Calu3 (cell line): ENCODE measurements around the gene TREML2. TPM values are rescaled to one million over a fixed set of nuclear protein-coding genes. Genes with fewer than 3 reads are reported as not detected.
"Not testable (repeated sequence)": the region's sequence is repeated elsewhere in the genome, so short reads cannot be mapped to it uniquely, and the experiment has no call there.

Source experiments
- BruUV-seq: library from RNA; stranded (reverse); fragments of 400-500 nt; replicated peaks from 2 replicates; lab custom pipeline; 2021; lab: Mats Ljungman, UMichigan
- CTCF ChIA-PET: fragments of 300-600 bp; sonication (Branson Sonifier 250); formaldehyde crosslinking; loops from one replicate; lab custom pipeline; 2022; ENCODE audit warnings: antibody characterized with exemption; lab: Charles Lee
- DNase-seq: peaks from one replicate; pipeline ENCODE4 v3.0.0; 2022
- H3K27ac Mint-ChIP-seq: one replicate; pipeline ENCODE4 v1.8.0; 2022; ENCODE audit warnings: mixed read lengths; ENCODE audit not compliant: unreplicated experiment
- H3K27me3 Mint-ChIP-seq: one replicate; pipeline ENCODE4 v1.8.0; 2022; ENCODE audit warnings: mixed read lengths; ENCODE audit not compliant: unreplicated experiment
- H3K36me3 Mint-ChIP-seq: one replicate; pipeline ENCODE4 v1.8.0; 2022; ENCODE audit warnings: mild to moderate bottlenecking, moderate library complexity, mixed read lengths; ENCODE audit not compliant: insufficient read depth, unreplicated experiment
- H3K4me1 Mint-ChIP-seq: one replicate; pipeline ENCODE4 v1.8.0; 2022; ENCODE audit warnings: mild to moderate bottlenecking, low read depth, mixed read lengths; ENCODE audit not compliant: unreplicated experiment
- H3K4me3 Mint-ChIP-seq: one replicate; pipeline ENCODE4 v1.8.0; 2022; ENCODE audit warnings: mild to moderate bottlenecking, low read depth, moderate library complexity, mixed read lengths; ENCODE audit not compliant: unreplicated experiment
- H3K9me3 Mint-ChIP-seq: one replicate; pipeline ENCODE4 v1.8.0; 2022; ENCODE audit warnings: low read depth, mixed read lengths; ENCODE audit not compliant: unreplicated experiment
- CTCF ChIP-seq: fragments of 200-600 bp; IDR thresholded peaks from one replicate; pipeline ENCODE4 v1.8.0; 2022; ENCODE audit warnings: antibody characterized with exemption; ENCODE audit not compliant: unreplicated experiment
- intact Hi-C: fragments of 100-400 bp; cut with micrococcal nuclease; formaldehyde crosslinking; loops from one replicate; pipeline ENCODE4 v1.10.0; 2022; ENCODE audit not compliant: unreplicated experiment
- total RNA-seq: library from RNA; stranded (reverse); gene quantifications from 2 replicates; pipeline ENCODE4 v1.2.3, GENCODE V29; 2022

TREML2 gene
- total RNA-seq, 1 experiment from 2014 or later, result not detected

- H3K4me1 Mint-ChIP-seq, result no peaks in the 10 kb centered on the region
- no peak for DNase-seq
- intact Hi-C loops, result no loop called here
- H3K9me3 Mint-ChIP-seq, result no peaks in the 10 kb centered on the region
- H3K27ac Mint-ChIP-seq, result no peak overlapping the region
- no peaks in the 10 kb centered on the region for H3K36me3 Mint-ChIP-seq
- no TSS peak for BruUV-seq
- no peak overlapping the region for H3K4me3 Mint-ChIP-seq
- CTCF ChIA-PET, result no interaction called here
- peaks cover 100% of the 10 kb centered on the region for H3K27me3 Mint-ChIP-seq
- TF ChIP-seq CTCF, result no peak
Measured at GRCh38 chr6:41193171-41193734, 7.7 kb downstream of the TREML2 start.

GRCh38 chr6:41191569-41191968 is 9.4 kb downstream of the TREML2 start:
- H3K36me3 Mint-ChIP-seq, result no peaks in the 10 kb centered on the region
- peak; percentile 69 for TF ChIP-seq CTCF
- intact Hi-C loops, result no loop called here
- H3K27me3 Mint-ChIP-seq, result peaks cover 86% of the 10 kb centered on the region
- peak; percentile 72 for DNase-seq
- BruUV-seq, result no TSS peak
- no peak overlapping the region for H3K4me3 Mint-ChIP-seq
- H3K27ac Mint-ChIP-seq, result no peak overlapping the region
- H3K4me1 Mint-ChIP-seq, result no peaks in the 10 kb centered on the region
- no peaks in the 10 kb centered on the region for H3K9me3 Mint-ChIP-seq
- CTCF ChIA-PET, result interaction anchor here (0.6 to 1.7 kb wide), 5 partner anchors 9 to 129 kb away, joined by 4 to 15 read pairs (median 5); no protein-coding TSS in a partner anchor

GRCh38 chr6:41190791-41191190 is 10.2 kb downstream of the TREML2 start:
- H3K36me3 Mint-ChIP-seq, result no peaks in the 10 kb centered on the region
- intact Hi-C loops, result no loop called here
- H3K9me3 Mint-ChIP-seq, result no peaks in the 10 kb centered on the region
- no peak for DNase-seq
- H3K4me3 Mint-ChIP-seq, result no peak overlapping the region
- peaks cover 82% of the 10 kb centered on the region for H3K27me3 Mint-ChIP-seq
- CTCF ChIA-PET, result no interaction called here
- TF ChIP-seq CTCF, result no peak
- H3K4me1 Mint-ChIP-seq, result no peaks in the 10 kb centered on the region
- BruUV-seq, result no TSS peak
- H3K27ac Mint-ChIP-seq, result no peak overlapping the region

- TF ChIP-seq CTCF, result no peak
- Mint-ChIP-seq H3K4me3 (no peak overlapping the region), H3K27me3 (peaks cover 82% of the 10 kb centered on the region), H3K4me1 (no peaks in the 10 kb centered on the region), H3K27ac (no peak overlapping the region), H3K9me3 (no peaks in the 10 kb centered on the region), H3K36me3 (no peaks in the 10 kb centered on the region)
- no TSS peak for BruUV-seq
- CTCF ChIA-PET, result interaction anchor here (0.7 to 0.9 kb wide), 2 partner anchors 13 to 130 kb away, joined by 3 to 4 read pairs; no protein-coding TSS in a partner anchor
- intact Hi-C loops, result no loop called here
- DNase-seq, result no peak
Measured at GRCh38 chr6:41189967-41190366, 11.0 kb downstream of the TREML2 start.

DNA sequence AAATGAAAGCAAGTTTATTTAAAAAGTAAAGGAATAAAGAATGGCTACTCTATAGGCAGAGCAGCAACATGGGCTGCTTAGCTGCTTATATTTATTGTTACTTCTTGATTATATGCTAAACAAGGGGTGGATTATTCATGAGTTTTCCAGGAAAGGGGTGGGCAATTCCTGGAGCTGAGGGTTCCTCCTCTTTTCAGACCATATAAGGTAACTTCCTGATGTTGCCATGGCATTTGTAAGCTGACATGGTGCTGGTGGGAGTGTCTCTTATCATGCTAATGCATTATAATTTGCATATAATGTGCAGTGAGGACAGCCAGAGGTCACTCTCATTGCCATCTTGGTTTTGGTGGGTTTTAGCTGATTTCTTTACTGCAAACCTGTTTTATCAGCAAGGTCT is 11.9 kb downstream of the TREML2 start:
- intact Hi-C loops, DNase-seq, H3K27ac Mint-ChIP-seq, H3K9me3 Mint-ChIP-seq, BruUV-seq, H3K36me3 Mint-ChIP-seq, H3K4me3 Mint-ChIP-seq, H3K4me1 Mint-ChIP-seq: not testable (repeated sequence)
- H3K27me3 Mint-ChIP-seq, result peaks cover 77% of the 10 kb centered on the region
- CTCF ChIA-PET, result interaction anchor here (0.9 kb wide), 1 partner anchor 12 kb away, joined by 4 read pairs; no protein-coding TSS in a partner anchor
